HepG2 (cell line): ENCODE measurements around the gene ERMP1. TPM values are rescaled to one million over a fixed set of nuclear protein-coding genes. Genes with fewer than 3 reads are reported as not detected.
A peak's percentile ranks its signal among the peaks of the same experiment; 100 is the strongest.

ENCODE experiments used
- ELF4 ChIP-seq: sonication (generic); formaldehyde crosslinking; IDR thresholded peaks from 2 replicates; pipeline ENCODE4 v1.5.0; 2020; ENCODE audit warnings: missing genetic modification reagents, mild to moderate bottlenecking, moderate library complexity, borderline replicate concordance
- FOSL1 ChIP-seq: sonication (generic); formaldehyde crosslinking; IDR thresholded peaks from 2 replicates; pipeline ENCODE4 v1.9.0; 2021; ENCODE audit warnings: missing genetic modification reagents, borderline replicate concordance
- FOSL2 ChIP-seq: sonication (generic); formaldehyde crosslinking; IDR thresholded peaks from 2 replicates; pipeline ENCODE4 v1.4.0; 2020; ENCODE audit warnings: missing genetic modification reagents
- FUBP1 ChIP-seq: sonication (generic); formaldehyde crosslinking; IDR thresholded peaks from 2 replicates; pipeline ENCODE4 v1.5.1; 2020; ENCODE audit warnings: missing genetic modification reagents, mild to moderate bottlenecking, borderline replicate concordance
- HIVEP1 ChIP-seq: sonication (generic); formaldehyde crosslinking; IDR thresholded peaks from 2 replicates; pipeline ENCODE4 v1.4.0; 2020; ENCODE audit warnings: mild to moderate bottlenecking, missing genetic modification reagents
- MIXL1 ChIP-seq: IDR thresholded peaks from 2 replicates; pipeline ENCODE4 v1.6.1; 2016
- MTF2 ChIP-seq: sonication (generic); formaldehyde crosslinking; IDR thresholded peaks from 2 replicates; pipeline ENCODE4 v1.5.0; 2020; ENCODE audit warnings: missing genetic modification reagents, borderline replicate concordance
- NCOA5 ChIP-seq: sonication (generic); formaldehyde crosslinking; IDR thresholded peaks from 2 replicates; pipeline ENCODE4 v1.4.0; 2020; ENCODE audit warnings: missing genetic modification reagents
- NFYB ChIP-seq: sonication (generic); formaldehyde crosslinking; IDR thresholded peaks from 2 replicates; pipeline ENCODE4 v1.4.0; 2020; ENCODE audit warnings: missing genetic modification reagents
- RNF2 ChIP-seq: fragments of 450-650 bp; conservative IDR thresholded peaks from 2 replicates; pipeline ENCODE4 v1.6.1; 2016; ENCODE audit warnings: low read depth
- SIN3A ChIP-seq: IDR thresholded peaks from 2 replicates; pipeline ENCODE4 v1.6.1; 2011; ENCODE audit warnings: low read depth, mild to moderate bottlenecking, control low read depth, low read length, borderline replicate concordance
- TOE1 ChIP-seq: sonication (generic); formaldehyde crosslinking; IDR thresholded peaks from 2 replicates; pipeline ENCODE4 v1.4.0; 2020; ENCODE audit warnings: mild to moderate bottlenecking, missing genetic modification reagents
- YY1 ChIP-seq: IDR thresholded peaks from 2 replicates; pipeline ENCODE4 v1.6.1; 2011; ENCODE audit warnings: low read length, low read depth, moderate library complexity, mild to moderate bottlenecking; ENCODE audit not compliant: insufficient read depth, insufficient replicate concordance
- ZBTB34 ChIP-seq: sonication (generic); formaldehyde crosslinking; IDR thresholded peaks from 2 replicates; pipeline ENCODE4 v1.8.0; 2022; ENCODE audit warnings: mild to moderate bottlenecking, missing genetic modification reagents
- ZMYM3 ChIP-seq: sonication (generic); formaldehyde crosslinking; IDR thresholded peaks from 2 replicates; pipeline ENCODE4 v1.5.1; 2020; ENCODE audit warnings: mild to moderate bottlenecking, missing genetic modification reagents
- ZNF136 ChIP-seq: sonication (generic); formaldehyde crosslinking; IDR thresholded peaks from 2 replicates; pipeline ENCODE4 v1.8.1; 2022; ENCODE audit warnings: low read depth, mild to moderate bottlenecking, moderate library complexity, missing genetic modification reagents
- ZNF143 ChIP-seq: sonication (generic); formaldehyde crosslinking; IDR thresholded peaks from 2 replicates; pipeline ENCODE4 v1.4.0; 2020; ENCODE audit warnings: missing genetic modification reagents
- ZNF713 ChIP-seq: sonication (generic); formaldehyde crosslinking; IDR thresholded peaks from 2 replicates; pipeline ENCODE4 v1.4.0; 2020; ENCODE audit warnings: mild to moderate bottlenecking, missing genetic modification reagents
- ZNF766 ChIP-seq: sonication (generic); formaldehyde crosslinking; IDR thresholded peaks from 2 replicates; pipeline ENCODE4 v1.5.0; 2020; ENCODE audit warnings: missing genetic modification reagents, borderline replicate concordance
- ZUFSP ChIP-seq: sonication (generic); formaldehyde crosslinking; IDR thresholded peaks from 2 replicates; pipeline ENCODE4 v1.9.0; 2021; ENCODE audit warnings: missing genetic modification reagents, mild to moderate bottlenecking, borderline replicate concordance
- polyA plus RNA-seq, 8 experiments: library from polyadenylated mRNA; depleted of rRNA in 3 of 8; stranded (reverse) in 7 of 8; unstranded in 1 of 8; fragments of >200 nt; fragmentation: Illumina TruSeq in 4 of 8; extraction: Trizol in 4 of 8; gene quantifications; 2 replicates each; pipeline versions ENCODE4 v1.2.1 to v1.2.3, GENCODE V29; 2011 to 2016; ENCODE audit warnings: low read depth in 4 of 8, missing spikeins in 1 of 8, mixed read lengths in 1 of 8; ENCODE audit not compliant: insufficient read depth in 1 of 8
- total RNA-seq, 5 experiments: library from RNA; depleted of rRNA; stranded (reverse); fragments of >200 nt; fragmentation: Illumina TruSeq; extraction: Trizol; gene quantifications; 2 replicates each; pipeline ENCODE4 v1.2.3, GENCODE V29; 2016; ENCODE audit warnings: low read depth in 1 of 5
- TF ChIP-seq, protein P1 (sequence below): sonication (generic); formaldehyde crosslinking; IDR thresholded peaks from 2 replicates; pipeline ENCODE4 v1.4.0; 2020; ENCODE audit warnings: mild to moderate bottlenecking, low read depth, missing genetic modification reagents
- TF ChIP-seq, protein P2 (sequence below): sonication (generic); formaldehyde crosslinking; IDR thresholded peaks from 2 replicates; pipeline ENCODE4 v1.5.0; 2020; ENCODE audit warnings: missing genetic modification reagents

The ERMP1 gene
- total and polyA plus RNA-seq, 2 of the 13 experiments (the other 11 are each of a cell fraction or from before 2014, with no cell fraction given), result 40.9 to 65.4 TPM

GRCh38 chr9:5832538-5833529 is at the start of gene ERMP1 (continued):
- TF ChIP-seq, protein P1, sequence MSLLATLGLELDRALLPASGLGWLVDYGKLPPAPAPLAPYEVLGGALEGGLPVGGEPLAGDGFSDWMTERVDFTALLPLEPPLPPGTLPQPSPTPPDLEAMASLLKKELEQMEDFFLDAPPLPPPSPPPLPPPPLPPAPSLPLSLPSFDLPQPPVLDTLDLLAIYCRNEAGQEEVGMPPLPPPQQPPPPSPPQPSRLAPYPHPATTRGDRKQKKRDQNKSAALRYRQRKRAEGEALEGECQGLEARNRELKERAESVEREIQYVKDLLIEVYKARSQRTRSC (CRISPR knock-in tag), result no peak
- peak; percentile 29; the same call in 1 of the 2 replicates for TF ChIP-seq FOSL2 (CRISPR knock-in tag)
- peak; percentile 81 for TF ChIP-seq YY1
- TF ChIP-seq ELF4 (CRISPR knock-in tag), result no peak
- TF ChIP-seq FOSL1 (CRISPR knock-in tag), result 0 out of 2 replicates have a peak, but pooled peaks have one; percentile 42
- no peak for TF ChIP-seq SIN3A
- TF ChIP-seq, protein P2, sequence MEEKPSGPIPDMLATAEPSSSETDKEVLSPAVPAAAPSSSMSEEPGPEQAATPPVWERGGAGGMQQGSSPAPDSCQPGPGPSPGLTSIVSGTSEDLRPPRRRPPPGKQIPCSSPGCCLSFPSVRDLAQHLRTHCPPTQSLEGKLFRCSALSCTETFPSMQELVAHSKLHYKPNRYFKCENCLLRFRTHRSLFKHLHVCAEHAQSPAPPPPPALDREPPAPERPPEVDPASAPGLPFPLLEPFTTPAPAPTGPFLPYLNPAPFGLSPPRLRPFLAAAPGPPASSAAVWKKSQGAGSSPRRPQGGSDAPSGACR (CRISPR knock-in tag), result no peak; the same call in 1 of the 2 replicates
- peak; percentile 77; the same call in 1 of the 2 replicates for TF ChIP-seq MIXL1 (CRISPR knock-in tag)
- peak; percentile 32; the same call in 1 of the 2 replicates for TF ChIP-seq ZNF136 (CRISPR knock-in tag)
- no peak for TF ChIP-seq TOE1
- TF ChIP-seq ZUFSP, result no peak
- no peak for TF ChIP-seq NCOA5 (CRISPR knock-in tag)
- TF ChIP-seq MTF2 (CRISPR knock-in tag), result peak; percentile 66; the same call in 1 of the 2 replicates
- TF ChIP-seq RNF2, result peak; percentile 80; the same call in 1 of the 2 replicates
- TF ChIP-seq NFYB (CRISPR knock-in tag), result peak; percentile 76
- peak; percentile 40; the same call in 1 of the 2 replicates for TF ChIP-seq ZNF143 (CRISPR knock-in tag)
- peak; percentile 50; the same call in 1 of the 2 replicates for TF ChIP-seq HIVEP1 (CRISPR knock-in tag)
- TF ChIP-seq FUBP1 (CRISPR knock-in tag), result no peak
- peak; percentile 61; the same call in 1 of the 2 replicates for TF ChIP-seq ZNF766 (CRISPR knock-in tag)
- peak; percentile 53; the same call in 1 of the 2 replicates for TF ChIP-seq ZMYM3 (CRISPR knock-in tag)
- peak; percentile 58; the same call in 1 of the 2 replicates for TF ChIP-seq ZNF713 (CRISPR knock-in tag)
- 0 out of 2 replicates have a peak, but pooled peaks have one; percentile 17 for TF ChIP-seq ZBTB34
